Bronchial epithelial cell (primary cell): Measurements from ENCODE around the gene SMIM32. TPM values are rescaled to one million over a fixed set of nuclear protein-coding genes. Genes with fewer than 3 reads are reported as not detected.

ENCODE experiments used
- DNase-seq: peaks from one replicate; pipeline ENCODE4 v3.0.0-alpha.2; 2010; ENCODE audit warnings: low read depth
- FAIRE-seq: peaks from 2 replicates; lab custom pipeline; 2011; peaks lifted over from hg19 to GRCh38; lab: Jason Lieb, UNC
- H3K27me3 ChIP-seq: 2 replicates; pipeline ENCODE4 v1.5.1; 2011; ENCODE audit warnings: low read length; ENCODE audit not compliant: control insufficient read depth, insufficient read depth
- H3K36me3 ChIP-seq: 2 replicates; pipeline ENCODE4 v1.5.1; 2011; ENCODE audit warnings: low read length; ENCODE audit not compliant: control insufficient read depth, insufficient read depth
- H3K4me3 ChIP-seq: 2 replicates; pipeline ENCODE4 v1.5.1; 2011; ENCODE audit warnings: mild to moderate bottlenecking, low read depth, low read length, control low read depth
- total RNA-seq: library from RNA; depleted of rRNA; stranded (reverse); fragments of >200 nt; gene quantifications from 2 replicates; pipeline ENCODE4 v1.2.1, GENCODE V29; 2014
- TF ChIP-seq, protein P1 (sequence below): IDR thresholded peaks from 2 replicates; pipeline ENCODE4 v1.5.1; 2011; ENCODE audit warnings: mild to moderate bottlenecking, moderate library complexity, low read length, control low read depth, inconsistent platforms; ENCODE audit not compliant: insufficient read depth, severe bottlenecking

Gene SMIM32
- total RNA-seq, 1 donor from 2014 or later, result not detected

DNA sequence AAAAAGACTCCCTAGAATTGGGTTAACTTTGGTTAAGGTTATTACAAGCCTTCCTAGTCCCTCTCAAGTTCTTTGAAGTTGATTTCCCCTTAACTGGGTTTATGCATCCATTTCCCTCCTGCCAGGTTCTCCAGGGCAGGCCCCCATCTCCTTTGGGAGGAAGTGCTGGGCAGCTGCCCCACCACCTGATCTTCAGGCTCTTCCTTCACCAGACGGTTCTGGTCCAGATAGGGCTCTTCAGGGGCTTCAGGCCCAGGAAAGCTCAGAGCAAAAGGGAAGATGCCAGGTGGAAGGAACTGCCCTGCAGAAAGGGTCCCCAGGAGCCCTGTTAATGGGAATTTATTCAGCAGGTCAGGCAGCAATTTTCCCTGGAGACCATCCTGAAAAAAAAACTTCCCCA lies 2.1 kb downstream of the SMIM32 start:
- Histone ChIP-seq H3K4me3 (no peak overlapping the region), H3K27me3 (peaks cover 2% of the 10 kb centered on the region), H3K36me3 (no peaks in the 10 kb centered on the region)
- DNase-seq (no peak), FAIRE-seq (no peak)
- TF ChIP-seq, protein P1, sequence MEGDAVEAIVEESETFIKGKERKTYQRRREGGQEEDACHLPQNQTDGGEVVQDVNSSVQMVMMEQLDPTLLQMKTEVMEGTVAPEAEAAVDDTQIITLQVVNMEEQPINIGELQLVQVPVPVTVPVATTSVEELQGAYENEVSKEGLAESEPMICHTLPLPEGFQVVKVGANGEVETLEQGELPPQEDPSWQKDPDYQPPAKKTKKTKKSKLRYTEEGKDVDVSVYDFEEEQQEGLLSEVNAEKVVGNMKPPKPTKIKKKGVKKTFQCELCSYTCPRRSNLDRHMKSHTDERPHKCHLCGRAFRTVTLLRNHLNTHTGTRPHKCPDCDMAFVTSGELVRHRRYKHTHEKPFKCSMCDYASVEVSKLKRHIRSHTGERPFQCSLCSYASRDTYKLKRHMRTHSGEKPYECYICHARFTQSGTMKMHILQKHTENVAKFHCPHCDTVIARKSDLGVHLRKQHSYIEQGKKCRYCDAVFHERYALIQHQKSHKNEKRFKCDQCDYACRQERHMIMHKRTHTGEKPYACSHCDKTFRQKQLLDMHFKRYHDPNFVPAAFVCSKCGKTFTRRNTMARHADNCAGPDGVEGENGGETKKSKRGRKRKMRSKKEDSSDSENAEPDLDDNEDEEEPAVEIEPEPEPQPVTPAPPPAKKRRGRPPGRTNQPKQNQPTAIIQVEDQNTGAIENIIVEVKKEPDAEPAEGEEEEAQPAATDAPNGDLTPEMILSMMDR, result no peak

GRCh38 chr5:136190091-136190720 lies 2.8 kb downstream of the SMIM32 start:
- Histone ChIP-seq H3K36me3 (no peaks in the 10 kb centered on the region), H3K27me3 (peaks cover 2% of the 10 kb centered on the region), H3K4me3 (no peak overlapping the region)
- TF ChIP-seq, protein P1, result no peak
- DNase-seq, result no peak
- FAIRE-seq, result no peak

GRCh38 chr5:136188859-136189258 lies 4.1 kb downstream of the SMIM32 start:
- no peak overlapping the region for H3K4me3 ChIP-seq
- FAIRE-seq (no peak), DNase-seq (no peak)
- no peaks in the 10 kb centered on the region for H3K36me3 ChIP-seq
- H3K27me3 ChIP-seq, result peaks cover 2% of the 10 kb centered on the region
- TF ChIP-seq, protein P1, result no peak

DNA sequence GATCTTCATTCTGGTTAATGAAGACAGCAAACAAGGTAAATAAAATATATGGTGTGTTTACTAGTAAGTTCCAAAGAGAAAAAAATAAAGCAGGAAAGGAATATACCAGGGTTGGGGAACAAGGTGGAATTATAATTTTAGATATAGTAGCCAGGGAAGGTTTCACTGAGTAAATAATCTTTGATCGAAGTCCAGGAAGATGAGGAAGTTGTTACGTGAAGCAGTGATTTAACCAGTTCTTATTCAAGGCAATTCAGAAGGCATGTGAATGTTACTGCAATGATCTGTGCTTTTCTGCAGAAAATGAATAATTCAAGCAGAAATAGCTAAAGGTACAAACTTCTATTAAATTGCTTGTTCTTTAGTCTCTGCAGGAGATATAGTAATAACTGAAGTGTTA lies 6.2 kb downstream of the SMIM32 start:
- no peaks in the 10 kb centered on the region for H3K27me3 ChIP-seq
- DNase-seq (no peak), FAIRE-seq (no peak)
- no peaks in the 10 kb centered on the region for H3K36me3 ChIP-seq
- no peak overlapping the region for H3K4me3 ChIP-seq
- TF ChIP-seq, protein P1, result no peak

DNA sequence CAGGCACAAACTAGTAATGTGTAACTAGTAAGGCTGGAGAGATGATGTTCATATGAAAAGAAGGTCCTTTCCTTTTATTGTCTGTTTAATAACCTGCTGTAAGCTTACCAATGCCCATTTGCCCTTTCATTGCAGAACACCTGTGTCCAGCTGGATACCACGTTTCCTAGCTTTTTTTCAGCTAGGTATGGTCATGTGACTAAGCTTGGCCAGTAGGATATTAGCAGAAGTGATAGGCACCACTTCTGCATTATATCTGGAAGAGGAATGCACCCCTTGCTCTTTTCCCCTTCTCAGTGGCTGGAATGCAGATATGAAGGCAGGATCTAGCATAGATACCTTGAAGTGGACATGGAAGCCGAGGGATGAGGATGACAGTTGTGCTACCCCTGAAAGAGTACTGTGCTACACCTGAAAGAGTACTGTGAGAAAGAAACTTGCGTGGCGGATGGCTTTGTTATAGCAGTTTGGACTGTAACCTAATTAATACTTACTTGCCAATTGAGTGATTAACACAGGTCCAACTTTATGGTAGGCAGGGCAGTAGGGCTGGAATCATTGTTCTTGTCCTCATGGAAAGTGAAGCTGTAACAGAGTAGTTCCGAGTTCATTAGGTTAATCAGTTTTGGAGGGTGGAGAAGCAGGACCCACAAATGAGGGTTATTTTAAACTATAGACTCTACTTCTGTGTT lies 6.8 kb downstream of the SMIM32 start:
- no peak for DNase-seq
- no peak overlapping the region for H3K4me3 ChIP-seq
- H3K27me3 ChIP-seq, result no peaks in the 10 kb centered on the region
- FAIRE-seq, result no peak
- TF ChIP-seq, protein P1, result no peak
- H3K36me3 ChIP-seq, result no peaks in the 10 kb centered on the region

- Histone ChIP-seq H3K4me3 (no peak overlapping the region), H3K27me3 (no peaks in the 10 kb centered on the region), H3K36me3 (peaks cover 2% of the 10 kb centered on the region)
- FAIRE-seq (no peak), DNase-seq (peak; percentile 48)
- TF ChIP-seq, protein P1, result no peak
Measured at GRCh38 chr5:136182618-136183017, 10.3 kb downstream of the SMIM32 start.
